ENCODE measurements around the gene IFI27.

DNA sequence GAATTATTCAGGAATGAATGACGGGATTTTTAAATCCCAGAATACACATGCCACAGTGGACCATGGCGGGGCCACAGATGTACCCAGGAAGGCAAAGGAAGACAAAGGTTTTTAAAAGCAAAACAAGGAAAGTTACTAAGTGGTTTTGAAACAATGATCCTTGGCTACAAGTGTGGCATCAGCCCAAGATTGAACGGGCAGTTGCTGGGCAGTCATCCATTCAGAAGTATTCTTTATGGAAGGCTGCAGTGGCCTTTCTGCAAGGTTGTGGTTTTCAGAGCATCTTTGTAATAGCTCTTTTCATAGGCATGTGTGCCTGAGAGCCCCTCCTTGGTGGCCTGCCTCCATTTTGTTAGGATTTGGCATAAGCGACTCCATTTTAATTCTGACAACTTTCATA is 13.4 kb upstream of the IFI27 start:
- no peak for TF ChIP-seq POLR2A (IDR thresholded peaks at IDR 0.05; ENCODE audit: extremely low read depth, insufficient read length)
- TF ChIP-seq CTCF (IDR thresholded peaks at IDR 0.05; ENCODE audit: low read depth, low read length) = no peak
- TF ChIP-seq MYC (IDR thresholded peaks at IDR 0.05; ENCODE audit: low read depth, low read length) = no peak
